HFF-Myc (cell line): ENCODE results near the gene ABR.
"Not testable (repeated sequence)": the region's sequence is repeated elsewhere in the genome, so short reads cannot be mapped to it uniquely, and the experiment has no call there.

Experiments used
- DNase-seq: peaks from one replicate; pipeline ENCODE4 v3.0.0-alpha.2; 2011; ENCODE audit warnings: low read depth; ENCODE audit errors: extremely low read depth
- H3K4me3 ChIP-seq: replicated peaks from 2 replicates; pipeline ENCODE4 v1.5.1; 2011; ENCODE audit warnings: low read depth, mild to moderate bottlenecking, control low read depth, low read length
- CTCF ChIP-seq: IDR thresholded peaks from 2 replicates; pipeline ENCODE4 v1.5.1; 2012; ENCODE audit warnings: mild to moderate bottlenecking, low read depth, low read length, control low read depth; ENCODE audit errors: missing control alignments

The ABR gene

GRCh38 chr17:1050996-1051925 is 128.5 kb downstream of the ABR start:
- no peak overlapping the region for H3K4me3 ChIP-seq
- no peak for DNase-seq
- no peak for TF ChIP-seq CTCF

GRCh38 chr17:1050246-1050995 is 129.4 kb downstream of the ABR start:
- no peak overlapping the region for H3K4me3 ChIP-seq
- no peak for DNase-seq
- no peak for TF ChIP-seq CTCF

- TF ChIP-seq CTCF: no peak
- DNase-seq: no peak
- no peak overlapping the region for H3K4me3 ChIP-seq
Observed at GRCh38 chr17:1049446-1050225, 130.1 kb downstream of the ABR start.

- DNase-seq, H3K4me3 ChIP-seq: not testable (repeated sequence)
Observed at GRCh38 chr17:1048516-1049115, 131.2 kb downstream of the ABR start.

GRCh38 chr17:1047879-1048470 is 131.8 kb downstream of the ABR start:
- no peak for DNase-seq
- no peak for TF ChIP-seq CTCF
- no peak overlapping the region for H3K4me3 ChIP-seq

GRCh38 chr17:1047177-1047878 is 132.5 kb downstream of the ABR start:
- DNase-seq: no peak
- no peak for TF ChIP-seq CTCF
- no peak overlapping the region for H3K4me3 ChIP-seq
